ENCODE results near the gene ZNF76. TPM values are rescaled to one million over a fixed set of nuclear protein-coding genes. Genes with fewer than 3 reads are reported as not detected.

The ZNF76 gene
- total RNA-seq, 1 experiment from 2014 or later = 24.4 TPM

DNA sequence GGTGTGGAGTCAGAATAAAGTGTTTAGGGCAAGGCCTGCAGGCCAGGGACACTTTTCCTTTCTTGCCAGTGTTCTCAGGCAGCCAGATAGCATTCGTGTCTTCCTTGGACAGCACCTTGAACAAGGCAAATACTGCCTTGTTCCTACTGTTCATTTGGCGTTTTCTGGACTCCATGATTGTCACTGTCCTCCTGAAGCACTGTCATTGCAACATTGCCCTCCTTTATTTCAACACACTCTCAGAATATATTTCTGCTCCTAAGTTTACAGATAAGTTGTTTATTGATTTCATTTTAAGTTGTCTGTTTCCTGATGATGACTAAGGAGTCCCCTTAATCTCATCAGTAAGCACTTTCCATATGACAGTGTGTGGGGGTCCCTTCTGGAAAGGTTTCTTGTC is 22.9 kb downstream of the ZNF76 start:
- H3K9me2 ChIP-seq (replicated peaks; ENCODE audit: insufficient read depth, low read length) = no peaks in the 10 kb centered on the region
- H3K27ac ChIP-seq (ENCODE audit: low read length) = no peak overlapping the region
- H3K36me3 ChIP-seq (ENCODE audit: insufficient read depth, low read length) = 0 out of 2 replicates have a peak, but pooled peaks cover 6% of the 10 kb centered on the region
- no peaks in the 10 kb centered on the region for H3K9me3 ChIP-seq (ENCODE audit: low read length)
- no peaks in the 10 kb centered on the region for H4K20me1 ChIP-seq (ENCODE audit: insufficient read depth, low read depth, low read length)
- H3K4me1 ChIP-seq (ENCODE audit: low read length) = no peaks in the 10 kb centered on the region
- H3K4me2 ChIP-seq (ENCODE audit: low read depth, low read length, poor library complexity, severe bottlenecking) = no peak overlapping the region
- no peak overlapping the region for H2AFZ ChIP-seq (ENCODE audit: low read length)
- DNase-seq = no peak
- H3K4me3 ChIP-seq (ENCODE audit: low read length) = no peak overlapping the region
- H3K79me2 ChIP-seq (ENCODE audit: low read length) = no peaks in the 10 kb centered on the region
- no peak overlapping the region for H3K9ac ChIP-seq (ENCODE audit: low read length)
- H3K27me3 ChIP-seq (ENCODE audit: low read length) = no peaks in the 10 kb centered on the region

GRCh38 chr6:35283361-35283760 is 23.8 kb downstream of the ZNF76 start:
- Histone ChIP-seq H2AFZ (ENCODE audit: low read length) (no peak overlapping the region), H3K4me2 (ENCODE audit: low read depth, low read length, poor library complexity, severe bottlenecking) (no peak overlapping the region), H3K79me2 (ENCODE audit: low read length) (no peaks in the 10 kb centered on the region), H3K27me3 (ENCODE audit: low read length) (no peaks in the 10 kb centered on the region), H3K9ac (ENCODE audit: low read length) (no peak overlapping the region), H3K4me3 (ENCODE audit: low read length) (no peak overlapping the region), H3K36me3 (ENCODE audit: insufficient read depth, low read length) (0 out of 2 replicates have a peak, but pooled peaks cover 6% of the 10 kb centered on the region), H3K9me3 (ENCODE audit: low read length) (no peaks in the 10 kb centered on the region), H3K9me2 (replicated peaks; ENCODE audit: insufficient read depth, low read length) (no peaks in the 10 kb centered on the region), H3K4me1 (ENCODE audit: low read length) (no peaks in the 10 kb centered on the region), H4K20me1 (ENCODE audit: insufficient read depth, low read depth, low read length) (no peaks in the 10 kb centered on the region), H3K27ac (ENCODE audit: low read length) (no peak overlapping the region)
- no peak for DNase-seq

GRCh38 chr6:35287671-35288396 is 28.3 kb downstream of the ZNF76 start:
- Histone ChIP-seq H3K27ac (ENCODE audit: low read length) (no peak overlapping the region), H3K36me3 (ENCODE audit: insufficient read depth, low read length) (peaks cover 6% of the 10 kb centered on the region; the same call in 1 of the 2 replicates), H3K4me1 (ENCODE audit: low read length) (peaks cover 11% of the 10 kb centered on the region), H2AFZ (ENCODE audit: low read length) (no peak overlapping the region), H3K9me3 (ENCODE audit: low read length) (no peaks in the 10 kb centered on the region), H3K4me2 (ENCODE audit: low read depth, low read length, poor library complexity, severe bottlenecking) (no peak overlapping the region), H3K4me3 (ENCODE audit: low read length) (no peak overlapping the region), H3K9ac (ENCODE audit: low read length) (no peak overlapping the region), H4K20me1 (ENCODE audit: insufficient read depth, low read depth, low read length) (no peaks in the 10 kb centered on the region), H3K27me3 (ENCODE audit: low read length) (no peaks in the 10 kb centered on the region), H3K9me2 (replicated peaks; ENCODE audit: insufficient read depth, low read length) (no peaks in the 10 kb centered on the region), H3K79me2 (ENCODE audit: low read length) (no peaks in the 10 kb centered on the region)
- DNase-seq = no peak

GRCh38 chr6:35288834-35289233 is 29.3 kb downstream of the ZNF76 start:
- Histone ChIP-seq H3K79me2 (ENCODE audit: low read length) (no peaks in the 10 kb centered on the region), H4K20me1 (ENCODE audit: insufficient read depth, low read depth, low read length) (no peaks in the 10 kb centered on the region), H3K4me2 (ENCODE audit: low read depth, low read length, poor library complexity, severe bottlenecking) (no peak overlapping the region), H3K27me3 (ENCODE audit: low read length) (no peaks in the 10 kb centered on the region), H3K36me3 (ENCODE audit: insufficient read depth, low read length) (peaks cover 6% of the 10 kb centered on the region; the same call in 1 of the 2 replicates), H3K4me3 (ENCODE audit: low read length) (no peak overlapping the region), H3K9me3 (ENCODE audit: low read length) (no peaks in the 10 kb centered on the region), H2AFZ (ENCODE audit: low read length) (no peak overlapping the region), H3K27ac (ENCODE audit: low read length) (no peak overlapping the region), H3K4me1 (ENCODE audit: low read length) (peaks cover 12% of the 10 kb centered on the region), H3K9ac (ENCODE audit: low read length) (no peak overlapping the region), H3K9me2 (replicated peaks; ENCODE audit: insufficient read depth, low read length) (no peaks in the 10 kb centered on the region)
- no peak for DNase-seq

DNA sequence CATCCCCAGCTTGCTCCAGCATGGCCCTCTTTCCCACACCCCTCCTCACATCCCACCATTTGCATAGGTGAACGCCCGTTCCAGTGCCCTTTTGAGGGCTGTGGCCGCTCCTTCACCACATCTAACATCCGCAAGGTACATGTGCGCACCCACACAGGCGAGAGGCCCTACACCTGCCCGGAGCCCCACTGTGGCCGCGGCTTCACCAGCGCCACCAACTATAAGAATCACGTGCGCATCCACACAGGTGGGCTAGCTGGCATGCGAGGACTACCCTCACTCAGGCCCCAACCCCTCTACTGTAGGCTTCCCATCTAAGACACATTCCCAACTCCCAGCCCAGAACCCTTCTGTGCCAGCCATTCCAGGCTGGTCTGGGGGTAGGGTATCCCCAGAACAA is 32.0 kb downstream of the ZNF76 start:
- Histone ChIP-seq H3K4me2 (ENCODE audit: low read depth, low read length, poor library complexity, severe bottlenecking) (no peak overlapping the region), H3K4me1 (ENCODE audit: low read length) (peaks cover 12% of the 10 kb centered on the region), H2AFZ (ENCODE audit: low read length) (no peak overlapping the region), H3K36me3 (ENCODE audit: insufficient read depth, low read length) (peaks cover 14% of the 10 kb centered on the region; the same call in 1 of the 2 replicates), H3K4me3 (ENCODE audit: low read length) (no peak overlapping the region), H4K20me1 (ENCODE audit: insufficient read depth, low read depth, low read length) (no peaks in the 10 kb centered on the region), H3K27me3 (ENCODE audit: low read length) (no peaks in the 10 kb centered on the region), H3K9me2 (replicated peaks; ENCODE audit: insufficient read depth, low read length) (no peaks in the 10 kb centered on the region), H3K9me3 (ENCODE audit: low read length) (no peaks in the 10 kb centered on the region), H3K9ac (ENCODE audit: low read length) (no peak overlapping the region), H3K27ac (ENCODE audit: low read length) (no peak overlapping the region), H3K79me2 (ENCODE audit: low read length) (no peaks in the 10 kb centered on the region)
- DNase-seq = no peak

GRCh38 chr6:35292494-35292893 is 33.0 kb downstream of the ZNF76 start:
- peaks cover 19% of the 10 kb centered on the region for H3K4me1 ChIP-seq (ENCODE audit: low read length)
- no peak overlapping the region for H3K9ac ChIP-seq (ENCODE audit: low read length)
- DNase-seq = no peak
- no peaks in the 10 kb centered on the region for H3K27me3 ChIP-seq (ENCODE audit: low read length)
- H3K36me3 ChIP-seq (ENCODE audit: insufficient read depth, low read length) = peaks cover 14% of the 10 kb centered on the region; the same call in 1 of the 2 replicates
- no peaks in the 10 kb centered on the region for H3K9me3 ChIP-seq (ENCODE audit: low read length)
- no peaks in the 10 kb centered on the region for H3K79me2 ChIP-seq (ENCODE audit: low read length)
- no peaks in the 10 kb centered on the region for H3K9me2 ChIP-seq (replicated peaks; ENCODE audit: insufficient read depth, low read length)
- H3K4me3 ChIP-seq (ENCODE audit: low read length) = no peak overlapping the region
- peak overlapping the region; percentile 23 for H3K4me2 ChIP-seq (ENCODE audit: low read depth, low read length, poor library complexity, severe bottlenecking)
- no peak overlapping the region for H3K27ac ChIP-seq (ENCODE audit: low read length)
- H4K20me1 ChIP-seq (ENCODE audit: insufficient read depth, low read depth, low read length) = no peaks in the 10 kb centered on the region
- no peak overlapping the region for H2AFZ ChIP-seq (ENCODE audit: low read length)

GRCh38 chr6:35293681-35294080 is 34.1 kb downstream of the ZNF76 start:
- Histone ChIP-seq H3K4me2 (ENCODE audit: low read depth, low read length, poor library complexity, severe bottlenecking) (no peak overlapping the region), H3K4me1 (ENCODE audit: low read length) (peaks cover 25% of the 10 kb centered on the region), H3K27ac (ENCODE audit: low read length) (no peak overlapping the region), H3K79me2 (ENCODE audit: low read length) (peaks cover 10% of the 10 kb centered on the region), H2AFZ (ENCODE audit: low read length) (no peak overlapping the region), H3K4me3 (ENCODE audit: low read length) (no peak overlapping the region), H3K36me3 (ENCODE audit: insufficient read depth, low read length) (peaks cover 14% of the 10 kb centered on the region; the same call in 1 of the 2 replicates), H3K9ac (ENCODE audit: low read length) (no peak overlapping the region), H3K9me3 (ENCODE audit: low read length) (no peaks in the 10 kb centered on the region), H4K20me1 (ENCODE audit: insufficient read depth, low read depth, low read length) (no peaks in the 10 kb centered on the region), H3K9me2 (replicated peaks; ENCODE audit: insufficient read depth, low read length) (no peaks in the 10 kb centered on the region), H3K27me3 (ENCODE audit: low read length) (no peaks in the 10 kb centered on the region)
- no peak for DNase-seq

DNA sequence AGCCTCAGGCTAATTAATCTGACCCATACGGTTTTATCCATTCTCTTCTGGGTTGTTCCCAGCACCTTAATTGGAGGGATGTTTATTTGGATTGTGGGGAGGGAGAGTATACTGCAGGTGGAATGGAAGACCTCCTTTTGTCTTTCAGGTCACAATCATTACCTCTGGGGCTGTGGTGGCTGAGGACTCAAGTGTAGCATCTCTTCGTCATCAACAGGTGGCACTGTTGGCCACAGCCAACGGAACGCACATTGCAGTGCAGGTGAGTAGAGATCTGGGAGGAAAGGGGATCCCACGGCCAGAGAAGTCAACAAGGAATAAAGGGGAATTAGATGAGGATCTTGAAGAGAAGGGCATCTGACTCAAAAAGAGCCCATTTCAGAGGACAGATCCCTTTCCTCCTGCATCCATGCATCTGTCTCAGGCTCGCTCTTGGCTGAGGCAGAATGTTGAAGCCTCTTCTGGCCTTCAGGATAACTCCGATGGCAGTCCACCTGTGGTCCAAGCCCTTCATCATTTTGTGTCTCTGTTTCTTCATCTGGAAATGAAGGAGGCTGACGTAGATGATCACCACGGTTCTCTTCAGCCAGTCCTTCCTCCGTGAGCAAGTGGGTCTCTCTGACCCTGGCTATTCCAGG is 34.9 kb downstream of the ZNF76 start:
- peak; percentile 81 for DNase-seq
- Histone ChIP-seq H3K79me2 (ENCODE audit: low read length) (peaks cover 18% of the 10 kb centered on the region), H3K9me3 (ENCODE audit: low read length) (no peaks in the 10 kb centered on the region), H4K20me1 (ENCODE audit: insufficient read depth, low read depth, low read length) (no peaks in the 10 kb centered on the region), H2AFZ (ENCODE audit: low read length) (no peak overlapping the region), H3K9ac (ENCODE audit: low read length) (no peak overlapping the region), H3K27me3 (ENCODE audit: low read length) (no peaks in the 10 kb centered on the region), H3K4me3 (ENCODE audit: low read length) (no peak overlapping the region), H3K27ac (ENCODE audit: low read length) (no peak overlapping the region), H3K4me2 (ENCODE audit: low read depth, low read length, poor library complexity, severe bottlenecking) (no peak overlapping the region), H3K4me1 (ENCODE audit: low read length) (peaks cover 32% of the 10 kb centered on the region), H3K9me2 (replicated peaks; ENCODE audit: insufficient read depth, low read length) (no peaks in the 10 kb centered on the region), H3K36me3 (ENCODE audit: insufficient read depth, low read length) (peaks cover 14% of the 10 kb centered on the region; the same call in 1 of the 2 replicates)
